K562 (cell line): ENCODE data around the gene OR7G1. TPM values are rescaled to one million over a fixed set of nuclear protein-coding genes. Genes with fewer than 3 reads are reported as not detected.

Source experiments
- AFF1 ChIP-seq, 2 experiments: fragments of 450-650 bp; IDR thresholded peaks; 2 replicates each; pipeline ENCODE4 v1.6.1; 2018; ENCODE audit warnings: mild to moderate bottlenecking in 2 of 2, low read depth in 1 of 2; ENCODE audit not compliant: partially characterized antibody in 2 of 2
- ATF7 ChIP-seq: fragments of 450-650 bp; IDR thresholded peaks from 2 replicates; pipeline ENCODE4 v1.7.1; 2014; ENCODE audit warnings: mild to moderate bottlenecking, moderate library complexity
- CBX2 ChIP-seq: fragments of 200-600 bp; sonication (generic); IDR thresholded peaks from one replicate; pipeline ENCODE4 v1.6.1; 2012; ENCODE audit warnings: mild to moderate bottlenecking, low read length, inconsistent platforms; ENCODE audit not compliant: insufficient read depth, poor library complexity, severe bottlenecking
- ERF ChIP-seq: fragments of 450-650 bp; formaldehyde crosslinking; IDR thresholded peaks from 2 replicates; pipeline ENCODE4 v1.4.0; 2020; ENCODE audit warnings: mild to moderate bottlenecking, mixed read lengths
- ESRRB ChIP-seq: fragments of 250-450 bp; sonication (Bioruptor Pico); IDR thresholded peaks from 2 replicates; pipeline ENCODE4 v1.5.0; 2020; ENCODE audit warnings: mild to moderate bottlenecking, moderate library complexity, borderline replicate concordance
- LEF1 ChIP-seq: fragments of 450-650 bp; IDR thresholded peaks from 2 replicates; pipeline ENCODE4 v1.6.1; 2016; ENCODE audit warnings: mild to moderate bottlenecking
- MECOM ChIP-seq: fragments of 250-450 bp; sonication (Bioruptor Pico); IDR thresholded peaks from 2 replicates; pipeline ENCODE4 v1.8.0; 2022; ENCODE audit warnings: inconsistent platforms
- MITF ChIP-seq: IDR thresholded peaks from 2 replicates; pipeline ENCODE4 v1.6.1; 2014; ENCODE audit warnings: antibody characterized with exemption
- MLX ChIP-seq, 2 experiments: fragments of 450-650 bp in 1 of 2; sonication (generic) in 1 of 2; formaldehyde crosslinking; conservative IDR thresholded peaks; 2 replicates each; pipeline versions ENCODE4 v1.4.0 to v1.8.1; 2020 to 2022; ENCODE audit warnings: mild to moderate bottlenecking in 1 of 2, missing genetic modification reagents in 1 of 2
- NFIX ChIP-seq: fragments of 250-450 bp; sonication (Bioruptor Pico); IDR thresholded peaks from 2 replicates; pipeline ENCODE4 v1.4.0; 2020; ENCODE audit warnings: low read depth, mild to moderate bottlenecking, moderate library complexity
- RAD51 ChIP-seq: fragments of 450-650 bp; IDR thresholded peaks from 2 replicates; pipeline ENCODE4 v1.7.1; 2016; ENCODE audit warnings: low read depth, mild to moderate bottlenecking, borderline replicate concordance
- SETDB1 ChIP-seq: IDR thresholded peaks from one replicate; pipeline ENCODE4 v1.6.1; 2012; ENCODE audit warnings: low read length, control low read depth, inconsistent platforms
- SPI1 ChIP-seq: IDR thresholded peaks from 2 replicates; pipeline ENCODE4 v1.6.1; 2011; ENCODE audit warnings: low read depth, low read length, control low read depth, borderline replicate concordance
- TCFL5 ChIP-seq: fragments of 250-450 bp; sonication (Bioruptor Pico); conservative IDR thresholded peaks from 2 replicates; pipeline ENCODE4 v1.6.1; 2021; ENCODE audit warnings: mild to moderate bottlenecking, moderate library complexity, matching md5 sums
- XRCC3 ChIP-seq: fragments of 450-650 bp; IDR thresholded peaks from 2 replicates; pipeline ENCODE4 v1.6.1; 2017; ENCODE audit warnings: mild to moderate bottlenecking, moderate library complexity
- ZKSCAN3 ChIP-seq: fragments of 250-450 bp; sonication (Bioruptor Pico); IDR thresholded peaks from 2 replicates; pipeline ENCODE4 v1.4.0; 2020
- ZNF146 ChIP-seq: IDR thresholded peaks from one replicate; pipeline ENCODE4 v1.6.1; 2018; ENCODE audit warnings: missing compliant biosample characterization; ENCODE audit not compliant: unreplicated experiment
- ZNF280A ChIP-seq: fragments of 450-650 bp; IDR thresholded peaks from 2 replicates; pipeline ENCODE4 v1.6.1; 2018; ENCODE audit warnings: mild to moderate bottlenecking, low read depth; ENCODE audit not compliant: partially characterized antibody
- polyA plus RNA-seq, 8 experiments: library from polyadenylated mRNA; depleted of rRNA in 4 of 8; stranded (reverse) in 5 of 8; unstranded in 3 of 8; fragments of >200 nt; fragmentation: Nextera tagmentation in 2 of 8; fragmentation: Illumina TruSeq in 1 of 8; extraction: Ambion mirVana in 2 of 8; extraction: Trizol in 1 of 8; gene quantifications; 2 replicates each; pipeline versions ENCODE4 v1.2.1 to v1.2.3, GENCODE V29; 2011 to 2014; ENCODE audit warnings: inconsistent platforms in 1 of 8, missing spikeins in 1 of 8
- total RNA-seq, 7 experiments: library from RNA; depleted of rRNA in 6 of 7; stranded (reverse); fragments of >200 nt in 6 of 7; fragmentation: Illumina TruSeq in 2 of 7; extraction: Trizol in 2 of 7; gene quantifications; 2 replicates each; pipeline versions ENCODE4 v1.2.1 to v1.2.3, GENCODE V29; 2011 to 2021; ENCODE audit warnings: low replicate concordance in 1 of 7
- TF ChIP-seq, protein P1 (sequence below): sonication (generic); formaldehyde crosslinking; IDR thresholded peaks from 2 replicates; pipeline ENCODE4 v1.8.1; 2022; ENCODE audit warnings: missing genetic modification reagents

OR7G1 gene
- total and polyA plus RNA-seq, 9 of the 15 experiments (the other 6 are each of a cell fraction or from before 2014, with no cell fraction given): not detected

DNA sequence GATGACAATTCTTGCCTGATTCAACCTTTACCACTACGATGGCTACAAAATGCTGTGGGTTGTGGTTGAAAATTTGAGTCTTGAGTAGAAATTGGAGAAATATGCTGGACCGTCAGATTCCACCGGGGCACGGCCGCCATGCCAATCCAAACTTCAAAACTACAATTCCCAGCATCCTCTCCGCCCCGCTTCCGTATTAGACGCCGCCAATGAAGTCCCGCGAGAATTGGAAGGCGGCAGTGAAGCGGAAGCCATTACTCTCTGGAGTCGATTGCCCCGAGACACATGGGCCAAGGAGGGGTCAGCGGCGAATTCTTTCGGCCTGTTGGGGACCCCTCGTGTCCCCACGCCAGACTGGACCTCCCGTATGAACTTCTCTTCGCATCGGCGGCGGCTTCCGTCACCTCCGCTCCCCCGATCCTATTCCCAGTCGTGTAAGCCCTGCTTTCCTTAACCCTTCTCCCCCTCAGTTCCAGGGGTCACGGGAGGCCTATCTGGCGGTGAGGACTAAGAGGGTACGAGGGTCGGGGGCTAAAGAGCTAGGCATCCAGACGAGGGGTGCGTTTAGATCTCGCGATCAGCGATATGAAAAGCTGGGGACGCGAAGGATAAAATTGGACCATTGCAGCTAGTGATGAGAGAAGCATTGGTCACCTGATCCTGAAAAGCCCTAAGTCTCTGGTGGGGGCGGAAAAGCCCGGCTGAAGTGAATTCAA lies 24.8 kb upstream of the OR7G1 start, which contains the start of gene ZNF317 (continued):
- no peak for TF ChIP-seq NFIX (CRISPR knock-in tag)
- no peak for TF ChIP-seq SETDB1
- TF ChIP-seq MITF: 0 out of 2 replicates have a peak, but pooled peaks have one; percentile 13
- TF ChIP-seq, protein P1, sequence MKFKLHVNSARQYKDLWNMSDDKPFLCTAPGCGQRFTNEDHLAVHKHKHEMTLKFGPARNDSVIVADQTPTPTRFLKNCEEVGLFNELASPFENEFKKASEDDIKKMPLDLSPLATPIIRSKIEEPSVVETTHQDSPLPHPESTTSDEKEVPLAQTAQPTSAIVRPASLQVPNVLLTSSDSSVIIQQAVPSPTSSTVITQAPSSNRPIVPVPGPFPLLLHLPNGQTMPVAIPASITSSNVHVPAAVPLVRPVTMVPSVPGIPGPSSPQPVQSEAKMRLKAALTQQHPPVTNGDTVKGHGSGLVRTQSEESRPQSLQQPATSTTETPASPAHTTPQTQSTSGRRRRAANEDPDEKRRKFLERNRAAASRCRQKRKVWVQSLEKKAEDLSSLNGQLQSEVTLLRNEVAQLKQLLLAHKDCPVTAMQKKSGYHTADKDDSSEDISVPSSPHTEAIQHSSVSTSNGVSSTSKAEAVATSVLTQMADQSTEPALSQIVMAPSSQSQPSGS (CRISPR knock-in tag): no peak
- TF ChIP-seq ZNF280A: no peak
- peak; percentile 82 for TF ChIP-seq SPI1
- no peak for TF ChIP-seq ESRRB (CRISPR knock-in tag)
- TF ChIP-seq CBX2: no peak
- no peak for TF ChIP-seq ZKSCAN3 (CRISPR knock-in tag)
- TF ChIP-seq ERF (CRISPR knock-in tag): no peak
- TF ChIP-seq TCFL5 (CRISPR knock-in tag): no peak
- TF ChIP-seq AFF1 (IDR thresholded peaks at IDR 0.05; ENCODE audit: low read depth in 1 of 2, partially characterized antibody in 2 of 2): peak in 1 of 2 experiments; percentile 82
- no peak for TF ChIP-seq ZNF146 (CRISPR knock-in tag)
- TF ChIP-seq MLX (CRISPR knock-in tag; conservative IDR thresholded peaks at IDR 0.05): no peak
- peak; percentile 67 for TF ChIP-seq ATF7
- no peak for TF ChIP-seq XRCC3
- peak; percentile 72; the same call in 1 of the 2 replicates for TF ChIP-seq RAD51
- 0 out of 2 replicates have a peak, but pooled peaks have one; percentile 20 for TF ChIP-seq LEF1
- no peak for TF ChIP-seq MECOM (CRISPR knock-in tag)
